Common myeloid progenitor, CD34-positive (primary cell): ENCODE data around the gene SVIL.

Source experiments
- CTCF ChIA-PET: fragments of 350-600 bp; sonication (Branson Sonifier 250); formaldehyde crosslinking; loops from one replicate; lab custom pipeline; 2021; ENCODE audit warnings: antibody characterized with exemption; lab: Charles Lee
- POLR2A ChIA-PET: fragments of 350-600 bp; sonication (Branson Sonifier 250); formaldehyde crosslinking; loops from one replicate; lab custom pipeline; 2021; ENCODE audit warnings: antibody characterized with exemption; lab: Charles Lee
- DNase-seq, 3 donors: peaks; one replicate each; pipeline versions ENCODE4 v3.0.0 to v3.0.0-alpha.2; 2013
- H3K27ac ChIP-seq, 2 experiments: 1 replicate in 1 of 2; 2 replicates in 1 of 2; pipeline ENCODE4 v1.7.0; 2013; ENCODE audit warnings: inconsistent platforms in 2 of 2, low read length in 2 of 2, mild to moderate bottlenecking in 2 of 2, low read depth in 1 of 2, moderate library complexity in 1 of 2; ENCODE audit not compliant: severe bottlenecking in 2 of 2, insufficient read depth in 1 of 2, poor library complexity in 1 of 2
- H3K27me3 ChIP-seq, 5 experiments: replicated peaks in 2 of 5; 1 replicate in 3 of 5; 2 replicates in 2 of 5; pipeline versions ENCODE4 v1.6.1 to v1.7.0; 2013; ENCODE audit warnings: low read length in 4 of 5, mild to moderate bottlenecking in 2 of 5, moderate library complexity in 2 of 5, inconsistent platforms in 1 of 5; ENCODE audit not compliant: insufficient read depth in 5 of 5, control insufficient read depth in 4 of 5
- H3K36me3 ChIP-seq, 4 experiments: 1 replicate in 2 of 4; 2 replicates in 2 of 4; pipeline versions ENCODE4 v1.6.1 to v1.7.0; 2013; ENCODE audit warnings: low read length in 3 of 4, control low read depth in 1 of 4, mild to moderate bottlenecking in 1 of 4; ENCODE audit not compliant: control insufficient read depth in 4 of 4, insufficient read depth in 4 of 4
- H3K4me1 ChIP-seq, 4 experiments: 1 replicate in 3 of 4; 2 replicates in 1 of 4; pipeline versions ENCODE4 v1.6.1 to v1.7.1; 2013; ENCODE audit warnings: low read length in 3 of 4, mild to moderate bottlenecking in 3 of 4, control low read depth in 1 of 4, inconsistent platforms in 1 of 4, moderate library complexity in 1 of 4; ENCODE audit not compliant: control insufficient read depth in 4 of 4, insufficient read depth in 4 of 4; ENCODE audit errors: control extremely low read depth in 1 of 4
- H3K4me3 ChIP-seq, 7 experiments: 1 replicate in 4 of 7; 2 replicates in 3 of 7; pipeline versions ENCODE4 v1.5.1 to v1.7.0; 2013; ENCODE audit warnings: mild to moderate bottlenecking in 7 of 7, low read length in 6 of 7, moderate library complexity in 6 of 7, inconsistent platforms in 2 of 7, low read depth in 2 of 7, control low read depth in 1 of 7; ENCODE audit not compliant: insufficient read depth in 4 of 7, control insufficient read depth in 1 of 7; ENCODE audit errors: extremely low read depth in 1 of 7
- H3K9me3 ChIP-seq, 5 experiments: 1 replicate in 4 of 5; 2 replicates in 1 of 5; pipeline versions ENCODE4 v1.6.1 to v1.7.1; 2013; ENCODE audit warnings: low read length in 4 of 5, mild to moderate bottlenecking in 2 of 5, inconsistent platforms in 1 of 5, low read depth in 1 of 5, moderate library complexity in 1 of 5; ENCODE audit not compliant: control insufficient read depth in 4 of 5, insufficient read depth in 2 of 5; ENCODE audit errors: control extremely low read depth in 1 of 5
- WGBS: methylation state at CpG from one replicate; pipeline ENCODE4 v1.1.5; 2013; ENCODE audit not compliant: insufficient coverage; 5-methylcytosine and 5-hydroxymethylcytosine counted together

Gene SVIL

GRCh38 chr10:29646238-29646902, 11.6 kb upstream of the SVIL start:
- H3K4me3 ChIP-seq = no peak overlapping the region
- WGBS = 75% methylated on average over 7 of the region's 8 CpGs
- POLR2A ChIA-PET = no interaction called here
- peak in 2 of 3 donors; percentile 26 to 33 for DNase-seq
- no peaks in the 10 kb centered on the region for H3K9me3 ChIP-seq
- CTCF ChIA-PET = interaction anchor here (2.9 kb wide), 1 partner anchor 12 kb away, joined by 8 read pairs; no protein-coding TSS in a partner anchor
- H3K27ac ChIP-seq = no peak overlapping the region
- no peaks in the 10 kb centered on the region for H3K27me3 ChIP-seq
- peaks cover 0 to 21% (median 13%) of the 10 kb centered on the region in 4 experiments for H3K4me1 ChIP-seq
- peaks cover 0 to 8% (median 3%) of the 10 kb centered on the region in 4 experiments for H3K36me3 ChIP-seq

GRCh38 chr10:29643771-29644501, 9.2 kb upstream of the SVIL start:
- H3K4me3 ChIP-seq = no peak overlapping the region
- no peaks in the 10 kb centered on the region for H3K9me3 ChIP-seq
- no peak for DNase-seq
- ChIA-PET POLR2A (interaction anchor here (0.6 kb wide), 1 partner anchor 243 kb away, joined by 3 read pairs; no protein-coding TSS in a partner anchor), CTCF (interaction anchor here (1.0 kb wide), 1 partner anchor 12 kb away, joined by 3 read pairs; no protein-coding TSS in a partner anchor)
- H3K27ac ChIP-seq = no peak overlapping the region
- 98% methylated on average over 11 of the region's 12 CpGs for WGBS
- H3K27me3 ChIP-seq = no peaks in the 10 kb centered on the region
- H3K36me3 ChIP-seq = peaks cover 0 to 4% (median 1%) of the 10 kb centered on the region in 4 experiments
- peaks cover 0 to 21% (median 13%) of the 10 kb centered on the region in 4 experiments for H3K4me1 ChIP-seq

- Histone ChIP-seq H3K4me1 (peaks cover 0 to 18% (median 11%) of the 10 kb centered on the region in 4 experiments), H3K27me3 (no peaks in the 10 kb centered on the region), H3K9me3 (no peaks in the 10 kb centered on the region), H3K36me3 (peaks cover 0 to 4% (median 1%) of the 10 kb centered on the region in 4 experiments), H3K4me3 (no peak overlapping the region), H3K27ac (no peak overlapping the region)
- DNase-seq = no peak
- CTCF ChIA-PET = no interaction called here
- POLR2A ChIA-PET = no interaction called here
These were observed 8.2 kb upstream of the SVIL start for GRCh38 chr10:29642990-29643389.

GRCh38 chr10:29637537-29637936, 2.8 kb upstream of the SVIL start:
- Histone ChIP-seq H3K4me1 (peaks cover 0 to 10% (median 6%) of the 10 kb centered on the region in 4 experiments), H3K27me3 (no peaks in the 10 kb centered on the region), H3K27ac (no peak overlapping the region), H3K36me3 (peaks cover 0 to 5% (median 0%) of the 10 kb centered on the region in 4 experiments), H3K9me3 (no peaks in the 10 kb centered on the region), H3K4me3 (no peak overlapping the region)
- no CpG with 5 or more reads among the region's 3 CpGs for WGBS
- ChIA-PET POLR2A (interaction anchor here (0.6 kb wide), 1 partner anchor 266 kb away, joined by 3 read pairs; no protein-coding TSS in a partner anchor), CTCF (no interaction called here)
- DNase-seq = no peak

- H3K36me3 ChIP-seq = peaks cover 0 to 5% (median 0%) of the 10 kb centered on the region in 4 experiments
- peak; percentile 28 to 84 (median 73) for DNase-seq
- peaks cover 0 to 10% (median 6%) of the 10 kb centered on the region in 4 experiments for H3K4me1 ChIP-seq
- H3K27ac ChIP-seq = no peak overlapping the region
- no CpG with 5 or more reads among the region's 2 CpGs for WGBS
- no peaks in the 10 kb centered on the region for H3K9me3 ChIP-seq
- ChIA-PET CTCF (no interaction called here), POLR2A (no interaction called here)
- H3K27me3 ChIP-seq = no peaks in the 10 kb centered on the region
- no peak overlapping the region for H3K4me3 ChIP-seq
These were observed 1.4 kb upstream of the SVIL start for GRCh38 chr10:29636178-29636577.

GRCh38 chr10:29635711-29636144, 957 bp upstream of the SVIL start:
- no peak for DNase-seq
- Histone ChIP-seq H3K9me3 (no peaks in the 10 kb centered on the region), H3K27ac (no peak overlapping the region), H3K36me3 (peaks cover 0 to 5% (median 0%) of the 10 kb centered on the region in 4 experiments), H3K4me1 (peaks cover 0 to 10% (median 6%) of the 10 kb centered on the region in 4 experiments), H3K4me3 (no peak overlapping the region), H3K27me3 (no peaks in the 10 kb centered on the region)
- ChIA-PET CTCF (no interaction called here), POLR2A (no interaction called here)
- WGBS = 96% methylated on average over 4 of the region's 4 CpGs
